ENCODE results near the gene ANKRD35.
A peak's percentile ranks its signal among the peaks of the same experiment; 100 is the strongest.
"Not testable (repeated sequence)": the region's sequence is repeated elsewhere in the genome, so short reads cannot be mapped to it uniquely, and the experiment has no call there.

The ANKRD35 gene

DNA sequence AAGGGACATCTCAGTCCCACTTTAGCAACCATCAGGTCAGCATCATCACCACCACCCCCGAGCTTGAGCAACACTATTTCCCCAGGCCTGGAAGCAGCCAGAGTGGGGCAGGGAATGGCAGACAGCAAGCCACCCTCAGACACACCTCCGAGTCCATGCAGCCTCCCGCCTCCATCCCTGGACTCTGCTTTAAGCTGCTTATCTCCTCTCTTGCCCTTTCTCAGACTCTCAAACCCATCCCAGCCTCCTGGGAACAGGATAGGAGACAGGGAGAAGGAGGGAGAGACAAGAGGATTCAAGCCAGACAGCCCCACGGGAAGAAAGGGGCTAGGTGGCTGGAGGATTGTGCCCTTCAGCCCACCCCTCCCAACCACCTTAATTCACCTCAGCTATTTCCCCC is 28.5 kb downstream of the ANKRD35 start:
- DNase-seq: no peak

DNA sequence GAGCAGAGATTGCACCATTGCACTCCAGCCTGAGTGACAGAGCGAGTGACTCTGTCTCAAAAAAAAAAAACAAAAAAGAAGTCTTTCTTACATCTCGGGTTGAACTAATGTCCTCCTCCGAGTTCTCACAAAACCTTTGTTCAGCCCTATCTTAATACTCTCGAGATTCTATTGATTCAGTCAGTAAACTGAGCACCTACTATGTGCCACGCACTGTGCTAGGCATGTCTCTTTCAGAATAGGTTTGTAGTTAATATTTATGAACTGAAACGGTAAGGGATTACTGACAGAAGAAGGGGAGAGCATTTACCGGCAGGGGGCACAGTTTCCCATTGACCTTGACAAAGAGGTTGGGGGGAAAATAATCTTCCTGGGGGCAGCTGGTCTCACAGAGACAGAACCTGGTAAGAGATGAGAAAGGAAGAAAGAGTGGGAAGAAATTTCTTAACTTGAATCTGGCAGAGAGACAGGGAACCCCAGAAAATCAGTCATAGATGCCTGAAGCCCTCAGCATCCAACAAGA is 30.2 kb downstream of the ANKRD35 start:
- no peak for DNase-seq

DNA sequence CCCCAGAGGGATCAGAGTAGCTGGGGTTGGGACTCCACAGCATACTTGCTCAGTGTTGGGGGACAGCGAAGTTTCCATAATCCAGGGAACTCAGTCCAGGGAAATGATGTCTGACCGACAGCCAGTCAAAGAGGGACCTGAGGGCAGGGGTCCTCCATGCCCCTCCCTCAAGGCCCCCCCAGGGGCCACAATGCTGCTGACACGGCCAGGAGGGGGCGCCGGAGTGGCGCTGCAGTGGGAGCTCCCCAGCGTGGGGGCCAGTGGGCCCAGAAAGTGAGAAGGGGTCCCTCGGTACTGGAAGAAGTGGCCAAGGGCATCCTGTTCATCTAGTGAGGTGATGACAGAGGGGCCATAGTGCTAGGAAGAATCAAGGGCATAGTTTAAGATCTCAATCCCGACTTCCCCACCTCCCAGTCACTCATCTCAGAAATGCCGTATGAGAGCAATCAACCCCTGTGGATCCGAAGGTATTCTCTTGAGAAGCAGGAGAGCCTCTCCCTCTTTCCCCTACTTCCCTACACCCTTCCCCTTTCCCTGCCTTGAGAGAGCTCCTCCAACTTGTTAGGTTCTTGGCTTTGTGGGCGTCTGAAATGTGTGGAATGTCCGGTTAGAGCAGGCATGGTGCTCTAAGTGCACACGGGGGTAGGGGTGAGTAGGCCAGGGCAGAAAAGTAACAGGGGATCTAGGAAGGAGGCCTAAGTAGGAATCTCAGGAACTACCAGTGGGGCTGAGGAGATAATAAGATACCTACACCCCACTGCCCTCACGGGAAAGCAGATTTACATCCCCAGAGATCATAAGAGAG is 36.1 kb downstream of the ANKRD35 start:
- DNase-seq: no peak

DNA sequence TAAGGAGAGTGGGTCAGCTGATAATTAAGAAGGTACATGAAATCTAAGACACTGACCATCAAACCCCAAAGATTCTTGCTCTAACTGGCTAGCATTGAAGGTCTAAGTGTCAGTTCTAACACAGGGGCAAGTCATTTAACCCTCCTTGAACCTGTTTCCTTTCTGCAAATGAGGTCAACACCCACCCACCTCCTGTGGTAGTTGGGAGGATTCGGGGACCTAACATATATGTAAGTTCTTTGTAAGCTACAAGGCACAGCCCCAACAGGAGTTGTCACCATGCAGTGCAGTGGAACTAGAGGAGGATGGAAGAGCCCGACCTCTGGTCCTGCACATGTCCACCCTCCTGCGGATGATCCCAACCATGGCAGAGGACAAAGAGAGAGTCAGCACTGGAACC is 37.8 kb downstream of the ANKRD35 start:
- DNase-seq: no peak

DNA sequence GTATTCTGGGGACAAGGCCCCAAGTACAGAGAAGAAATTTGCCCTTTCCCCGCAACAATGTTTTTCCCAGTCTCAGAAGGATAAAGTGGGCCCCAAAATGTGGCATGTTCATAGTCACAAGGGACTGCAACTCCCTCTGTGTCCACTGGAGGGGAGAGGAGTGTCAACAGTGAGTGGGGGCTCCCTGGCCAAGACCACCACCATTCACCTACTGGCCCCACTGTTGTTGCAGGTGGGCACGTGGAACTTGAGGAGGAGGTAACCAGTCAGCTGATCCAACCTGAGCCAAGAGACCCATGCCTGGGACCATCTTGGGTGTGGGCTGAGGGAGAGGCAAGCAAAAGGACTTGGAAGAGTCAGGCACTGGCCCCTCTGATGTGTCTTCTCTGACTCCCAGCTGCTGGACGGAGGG is 39.5 kb downstream of the ANKRD35 start:
- DNase-seq: peak; percentile 30 to 33

DNA sequence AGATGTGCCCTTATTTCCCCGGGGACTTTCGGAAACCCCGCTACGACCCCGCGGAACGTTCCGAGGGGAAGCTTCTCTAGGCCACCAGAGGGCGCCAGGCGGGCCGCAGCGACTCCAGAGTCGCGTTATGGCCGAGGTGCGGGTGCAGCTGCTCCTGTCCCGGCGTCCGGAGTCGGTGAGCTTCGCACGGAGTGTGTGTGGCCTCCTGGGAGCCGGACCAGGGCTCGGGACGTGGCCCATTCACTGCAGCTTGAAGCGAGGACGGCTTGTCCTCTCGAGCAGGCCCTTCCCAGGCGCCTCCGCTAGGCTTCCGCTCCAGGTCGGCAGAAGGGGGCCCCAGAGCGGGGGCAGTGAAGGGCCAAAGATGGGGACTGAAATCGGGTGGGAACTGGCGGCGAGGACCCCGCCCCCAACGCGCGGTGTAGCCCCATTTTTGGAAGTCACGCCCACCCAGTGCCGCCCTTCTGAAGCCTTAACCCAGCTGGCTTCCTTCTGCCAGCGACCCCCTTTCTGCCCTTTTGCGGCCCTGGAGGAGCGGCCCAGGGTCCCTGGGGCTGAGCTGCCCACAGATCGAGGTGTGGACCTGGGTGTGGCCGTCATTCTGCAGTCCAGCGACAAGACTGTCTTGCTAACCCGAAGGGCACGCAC is 40.0 kb downstream of the ANKRD35 start, which contains the start of gene NUDT17:
Gene NUDT17 (plus strand): TSS at position 117 of the 648 bp plus-strand sequence. CDS start 11 bp downstream, at position 128.
- DNase-seq: peak; percentile 82 to 83

DNA sequence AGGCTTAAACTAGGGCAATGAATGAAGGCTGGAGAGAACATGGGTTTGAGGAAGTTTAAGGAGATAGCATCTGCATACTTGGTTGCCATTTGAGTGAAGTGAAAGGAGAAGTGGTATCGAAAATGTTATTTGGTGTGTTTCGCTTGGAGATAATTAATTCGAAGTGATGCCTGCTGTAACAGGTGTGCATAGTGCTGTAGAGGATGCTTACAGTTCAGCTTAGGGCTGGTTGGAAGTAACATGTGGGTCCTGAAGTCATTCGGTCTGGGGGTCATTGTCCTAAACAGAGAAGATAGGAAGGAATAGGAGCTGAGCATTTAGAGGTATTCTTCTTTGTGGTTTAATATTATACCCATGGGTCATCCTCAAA is 40.5 kb downstream of the ANKRD35 start:
- no peak for DNase-seq

DNA sequence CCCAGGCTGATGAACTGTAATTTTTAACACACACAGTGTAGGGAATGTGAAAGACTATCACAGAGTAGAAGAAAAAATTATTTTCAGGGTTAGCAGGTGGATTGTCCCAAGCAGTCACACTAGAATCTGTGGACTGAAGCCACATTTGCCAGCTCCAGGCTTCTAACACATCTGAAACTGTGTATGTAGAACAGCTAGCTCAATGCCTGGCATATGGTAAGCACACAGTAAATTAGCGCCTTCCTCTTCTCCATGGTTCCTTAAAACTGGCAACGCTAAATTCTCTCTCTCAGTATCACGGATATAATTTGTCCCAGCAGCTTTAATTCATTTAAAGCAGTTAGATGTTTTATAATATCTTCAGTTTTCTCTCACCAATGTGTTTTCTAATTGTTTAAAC is 42.6 kb downstream of the ANKRD35 start:
- no peak for DNase-seq

DNA sequence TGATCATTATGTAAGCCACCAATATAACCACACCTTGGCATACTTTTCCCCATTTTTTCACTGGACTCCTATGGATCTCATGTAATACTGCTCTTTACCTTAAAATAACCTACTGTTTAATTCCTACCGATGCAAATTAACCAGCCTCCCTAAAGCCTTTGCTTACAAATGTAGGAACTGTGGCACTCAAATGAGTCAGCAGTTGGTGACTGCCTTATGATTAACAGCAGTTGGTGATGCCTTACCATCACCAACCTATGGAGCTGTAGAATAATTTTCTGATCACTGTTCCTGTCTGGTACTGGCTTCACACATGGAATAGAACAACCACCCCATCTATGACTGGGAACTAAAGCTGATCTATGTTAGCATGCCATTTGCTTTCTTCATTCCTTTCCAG is 48.0 kb downstream of the ANKRD35 start:
- DNase-seq: no peak

DNA sequence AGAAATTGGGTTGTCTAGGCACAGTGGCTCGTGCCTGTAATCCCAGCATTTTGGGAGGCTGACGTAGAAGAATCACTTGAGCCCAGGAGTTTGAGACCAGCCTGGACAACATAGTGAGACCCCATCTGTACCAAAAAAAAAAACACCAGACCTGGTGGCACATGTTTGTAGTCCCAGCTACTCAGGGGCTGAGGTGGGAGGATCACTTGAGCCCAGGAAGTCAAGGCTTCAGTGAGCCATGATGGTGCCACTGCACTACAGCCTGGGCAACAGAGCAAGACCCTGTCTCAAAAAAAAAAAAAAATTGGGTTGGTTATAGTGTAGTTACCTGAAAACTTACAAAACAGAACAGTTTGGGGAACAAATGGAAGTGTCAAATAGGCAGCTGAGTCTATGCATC is 54.9 kb downstream of the ANKRD35 start:
- not testable (repeated sequence) for DNase-seq

DNA sequence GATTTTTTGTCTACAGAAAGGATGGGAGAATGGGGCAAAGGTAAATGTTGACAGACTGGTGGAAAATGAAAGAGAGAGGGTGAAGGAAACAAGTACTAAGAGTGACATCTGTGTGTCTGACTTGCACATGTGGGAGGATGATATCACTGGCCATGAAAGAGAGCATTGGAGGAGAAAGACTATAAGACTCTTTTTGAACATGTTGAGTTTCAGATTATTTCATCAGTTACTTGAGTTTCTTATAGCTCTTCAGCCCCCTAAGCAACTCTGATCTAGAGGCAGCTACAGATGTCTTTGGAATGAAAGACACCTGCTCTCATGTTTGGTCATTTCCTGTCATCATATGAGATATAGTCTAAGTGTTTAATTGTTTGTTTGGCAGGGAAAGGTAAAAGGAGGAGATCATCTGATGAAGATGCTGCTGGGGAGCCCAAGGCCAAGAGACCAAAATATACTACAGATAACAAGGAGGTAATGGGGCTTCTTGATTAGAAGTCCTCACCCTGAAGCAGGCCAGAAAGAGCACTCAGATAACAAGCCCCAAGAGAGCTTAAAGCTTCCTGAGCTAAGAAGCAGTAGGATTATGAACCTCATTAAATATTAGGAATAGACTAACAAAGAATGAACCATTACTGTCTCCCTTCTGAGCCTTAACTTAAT is 57.2 kb downstream of the ANKRD35 start:
- no peak for DNase-seq

DNA sequence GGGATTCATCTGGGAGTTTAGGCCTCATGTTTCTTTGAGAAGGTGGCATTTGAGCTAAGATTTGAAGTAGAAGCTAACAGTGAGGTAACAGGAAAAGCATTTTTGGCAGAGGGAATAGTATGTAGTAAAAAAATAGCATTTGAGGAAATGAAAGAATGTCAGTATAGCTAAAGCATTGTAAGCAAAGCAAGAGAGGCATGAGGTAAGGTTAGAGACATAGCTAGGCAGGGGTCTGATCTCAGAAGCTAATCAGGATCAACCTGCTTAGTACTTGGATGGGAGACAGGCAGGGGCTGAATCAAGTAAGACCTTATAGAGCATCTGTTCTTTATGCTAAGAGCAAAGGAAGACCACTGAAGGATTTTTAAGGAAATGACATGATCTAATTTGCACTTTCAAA is 57.7 kb downstream of the ANKRD35 start:
- no peak for DNase-seq

DNA sequence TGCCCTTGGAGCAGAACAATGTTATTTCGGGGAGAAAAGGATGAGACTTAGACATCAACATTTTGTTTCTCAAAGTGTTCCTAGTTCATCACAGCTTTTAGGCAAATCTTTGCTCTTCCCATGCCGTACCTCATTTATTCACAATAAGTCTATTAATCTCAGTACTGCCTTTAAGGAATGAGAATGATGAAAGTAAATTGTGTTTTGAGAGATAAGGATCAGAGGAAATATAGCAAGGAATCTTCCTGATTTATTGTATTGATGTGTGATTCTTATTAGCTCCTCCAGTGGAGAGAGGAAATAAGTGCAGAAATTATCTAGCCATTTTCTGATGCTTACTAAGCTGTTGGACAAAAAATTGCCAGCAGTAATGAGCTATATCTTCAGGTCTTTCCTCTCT is 59.6 kb downstream of the ANKRD35 start:
- DNase-seq: no peak

DNA sequence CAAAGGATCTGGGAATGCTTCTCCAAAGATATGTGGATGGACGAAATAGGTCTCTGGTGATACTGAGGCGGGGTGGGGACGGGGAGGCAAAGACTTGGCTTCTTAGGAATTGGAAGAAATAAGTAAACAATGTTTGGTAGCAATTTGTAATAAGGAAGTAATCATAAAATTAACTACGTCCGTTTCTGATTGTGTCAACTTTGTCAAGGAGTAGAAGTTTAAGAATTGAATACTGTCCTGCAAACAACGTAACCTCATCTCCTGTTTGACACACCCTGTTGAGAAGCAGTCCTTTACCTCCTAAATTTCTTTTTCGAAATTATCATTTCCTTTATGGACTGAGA is 61.2 kb downstream of the ANKRD35 start:
- no peak for DNase-seq

DNA sequence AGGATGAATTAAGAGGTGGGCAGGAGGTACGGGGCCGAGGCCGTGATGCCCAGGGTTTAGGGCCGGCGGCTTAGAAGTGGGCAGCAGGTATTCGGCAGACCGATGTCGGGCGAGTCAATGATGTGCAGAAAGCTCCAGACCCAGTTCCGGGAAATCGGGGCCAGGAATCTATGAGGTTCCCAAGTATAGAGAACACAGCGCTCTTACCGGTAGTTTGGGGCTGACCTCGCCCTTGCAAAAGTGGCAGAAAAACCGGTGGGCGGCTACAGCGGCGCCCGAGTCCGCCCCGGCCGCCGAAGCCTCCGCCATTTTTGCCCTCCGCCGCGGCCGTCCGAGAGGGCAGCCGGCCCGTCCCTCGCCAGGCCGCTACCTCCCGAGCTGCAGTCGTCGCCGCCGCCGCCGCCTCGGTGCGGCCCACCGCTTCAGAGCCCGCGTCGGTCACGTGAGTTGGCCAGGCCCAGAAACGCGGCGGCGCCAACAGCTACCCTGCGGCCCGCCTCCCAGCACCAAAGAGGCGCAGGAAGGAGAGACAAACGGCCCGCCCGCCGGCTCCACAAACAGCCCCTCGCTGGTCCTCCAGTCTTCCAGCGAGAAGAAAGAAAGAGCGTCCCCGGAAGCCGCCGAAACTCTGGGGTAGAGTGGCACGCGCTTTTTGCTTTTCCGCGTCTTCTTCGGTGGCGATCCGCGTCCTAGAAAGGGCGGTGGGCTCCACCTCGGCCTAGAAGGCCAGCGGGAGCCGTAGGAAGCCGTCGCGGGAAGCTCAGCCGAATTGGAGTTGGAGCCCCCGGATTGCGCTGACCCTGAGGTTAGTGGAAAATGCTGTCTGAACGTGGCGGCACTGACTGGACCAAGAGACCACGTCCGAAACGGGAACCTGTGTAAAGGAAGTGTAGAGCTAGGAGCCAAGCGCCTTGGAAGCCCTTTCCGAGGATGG is 61.8 kb downstream of the ANKRD35 start, which contains the start of the genes POLR3C and RNF115:
Gene POLR3C (plus strand): TSS at position 636 of the 934 bp plus-strand sequence. CDS start 1,577 bp downstream, outside the sequence.
Gene RNF115 (minus strand): TSS at position 531 of the 934 bp plus-strand sequence. CDS start 222 bp downstream, at position 309.
- peak; percentile 83 to 86 for DNase-seq

DNA sequence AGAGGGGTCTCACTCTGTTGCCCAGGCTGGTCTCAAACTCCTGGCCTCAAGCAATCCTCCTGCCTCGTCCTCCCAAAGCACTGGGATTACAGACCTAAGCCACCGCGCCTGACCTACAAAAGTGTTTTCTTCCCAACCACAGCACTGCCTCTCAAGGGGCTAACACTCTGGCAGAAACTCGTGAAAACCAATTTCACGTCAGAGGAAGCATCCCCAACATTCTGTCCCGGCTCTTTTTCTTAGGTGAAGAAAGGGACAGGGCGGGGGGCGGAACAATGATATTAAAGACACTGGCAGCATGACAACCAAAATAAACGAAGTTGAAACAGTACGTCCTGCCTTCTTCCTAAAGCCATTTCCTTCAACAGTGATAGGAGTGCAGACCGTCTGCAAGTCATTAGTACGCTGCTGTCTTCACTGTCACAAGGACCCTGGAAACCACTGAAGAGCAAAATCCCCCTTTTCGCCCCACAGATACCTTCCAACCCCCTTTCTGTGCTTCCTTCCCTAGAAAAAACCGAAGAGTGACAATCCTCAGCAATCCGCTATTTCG is 62.8 kb downstream of the ANKRD35 start:
- not testable (repeated sequence) for DNase-seq

DNA sequence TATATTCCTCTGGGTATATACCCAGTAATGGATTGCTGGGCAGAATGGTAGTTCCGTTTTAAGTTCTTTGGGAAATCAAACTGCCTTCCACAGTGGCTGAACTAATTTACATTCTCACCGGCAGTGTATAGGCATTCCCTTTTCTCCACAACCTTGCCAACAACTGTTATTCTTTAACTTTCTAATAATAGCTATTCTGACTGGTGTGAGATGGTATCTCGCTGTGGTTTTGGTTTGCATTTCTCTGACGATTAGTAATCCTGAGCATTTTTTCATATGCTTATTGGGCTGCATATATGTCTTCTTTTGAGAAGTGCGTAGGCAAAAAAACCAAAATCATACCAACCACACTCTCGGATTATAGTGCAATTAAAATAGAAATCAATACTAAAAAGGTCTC is 67.6 kb downstream of the ANKRD35 start:
- DNase-seq: not testable (repeated sequence)
